HEK293T (cell line): Measurements from ENCODE around the gene PLPPR2.

Source experiments
- ARNT ChIP-seq: fragments of 450-650 bp; IDR thresholded peaks from 2 replicates; pipeline ENCODE4 v1.6.1; 2017; ENCODE audit warnings: mild to moderate bottlenecking
- TARDBP ChIP-seq: fragments of 450-650 bp; IDR thresholded peaks from 2 replicates; pipeline ENCODE4 v1.6.1; 2016

GRCh38 chr19:11408591-11408990 lies 53.4 kb downstream of the PLPPR2 start:
- no peak for TF ChIP-seq ARNT
- no peak for TF ChIP-seq TARDBP
